Measurements from ENCODE around the gene LSM7. TPM values are rescaled to one million over a fixed set of nuclear protein-coding genes. Genes with fewer than 3 reads are reported as not detected.
A peak's percentile ranks its signal among the peaks of the same experiment; 100 is the strongest.

LSM7 gene
- 49.1 TPM for total RNA-seq

DNA sequence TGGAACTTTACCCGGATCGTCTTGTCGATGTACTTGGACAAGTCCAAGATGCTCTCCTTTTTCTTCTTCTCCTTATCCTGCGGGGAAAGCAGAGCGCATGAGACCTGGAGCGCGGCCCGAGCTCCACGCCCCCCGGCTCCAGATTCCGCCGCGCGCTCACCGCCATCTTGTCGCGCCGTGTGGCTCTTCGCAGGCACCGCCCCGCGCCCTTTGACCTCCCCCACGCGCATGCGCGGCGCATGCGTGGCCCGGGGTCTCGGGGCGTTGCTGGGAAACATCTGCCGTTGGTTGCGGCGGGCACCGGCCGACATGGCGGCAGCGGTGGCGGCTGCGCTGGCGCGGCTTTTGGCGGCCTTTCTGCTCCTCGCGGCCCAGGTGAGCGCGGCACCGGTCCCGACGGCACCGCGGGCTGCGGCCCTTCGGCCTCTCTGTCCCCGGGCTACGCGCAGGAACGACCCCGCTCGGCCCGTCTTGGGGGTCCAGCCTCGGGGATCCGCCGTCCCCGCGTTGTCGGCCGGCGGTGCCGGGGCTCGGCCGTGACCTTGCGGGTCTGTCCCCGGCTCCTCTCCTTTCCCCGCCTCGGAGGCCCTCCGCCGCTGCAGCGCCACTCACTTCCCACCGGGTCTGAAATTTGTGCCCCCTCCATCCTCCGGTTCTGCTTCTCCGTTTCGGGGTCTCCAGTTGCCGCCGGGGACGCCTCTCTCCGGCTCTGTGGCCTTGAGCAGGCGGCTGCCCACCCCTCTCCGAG lies at the start of gene LSM7, which contains the start of gene SPPL2B:
LSM7 (minus strand) TSS at position 186 of the 748 bp plus-strand sequence; CDS start at position 166, 20 bp downstream.
SPPL2B (plus strand) TSS at position 284 of the 748 bp plus-strand sequence; CDS start at position 310, 26 bp downstream.
- H3K27me3 ChIP-seq (ENCODE audit: control insufficient read depth in 3 of 3, insufficient read depth in 3 of 3, low read length in 3 of 3), result no peaks in the 10 kb centered on the region
- no peaks in the 10 kb centered on the region for H3K9me3 ChIP-seq (ENCODE audit: control insufficient read depth in 3 of 3, low read length in 3 of 3)
- peak within 1 kb of the TSS; percentile 89 to 94 (median 94) for H3K4me3 ChIP-seq (ENCODE audit: low read length in 3 of 3)
- H3K9ac ChIP-seq (ENCODE audit: low read depth in 1 of 3, low read length in 3 of 3), result peak within 1 kb of the TSS; percentile 84 to 93 (median 89)
- peak within 1 kb of the TSS; percentile 54 for H3K27ac ChIP-seq (ENCODE audit: low read depth, low read length)
- H3K36me3 ChIP-seq (ENCODE audit: control insufficient read depth in 3 of 3, insufficient read depth in 3 of 3, low read length in 3 of 3), result peaks cover 7 to 9% (median 8%) of the 10 kb centered on the region in 3 donors
- H3K4me1 ChIP-seq (ENCODE audit: control insufficient read depth in 3 of 3, insufficient read depth in 3 of 3, low read length in 3 of 3), result peaks cover 49 to 59% (median 51%) of the 10 kb centered on the region in 3 donors

DNA sequence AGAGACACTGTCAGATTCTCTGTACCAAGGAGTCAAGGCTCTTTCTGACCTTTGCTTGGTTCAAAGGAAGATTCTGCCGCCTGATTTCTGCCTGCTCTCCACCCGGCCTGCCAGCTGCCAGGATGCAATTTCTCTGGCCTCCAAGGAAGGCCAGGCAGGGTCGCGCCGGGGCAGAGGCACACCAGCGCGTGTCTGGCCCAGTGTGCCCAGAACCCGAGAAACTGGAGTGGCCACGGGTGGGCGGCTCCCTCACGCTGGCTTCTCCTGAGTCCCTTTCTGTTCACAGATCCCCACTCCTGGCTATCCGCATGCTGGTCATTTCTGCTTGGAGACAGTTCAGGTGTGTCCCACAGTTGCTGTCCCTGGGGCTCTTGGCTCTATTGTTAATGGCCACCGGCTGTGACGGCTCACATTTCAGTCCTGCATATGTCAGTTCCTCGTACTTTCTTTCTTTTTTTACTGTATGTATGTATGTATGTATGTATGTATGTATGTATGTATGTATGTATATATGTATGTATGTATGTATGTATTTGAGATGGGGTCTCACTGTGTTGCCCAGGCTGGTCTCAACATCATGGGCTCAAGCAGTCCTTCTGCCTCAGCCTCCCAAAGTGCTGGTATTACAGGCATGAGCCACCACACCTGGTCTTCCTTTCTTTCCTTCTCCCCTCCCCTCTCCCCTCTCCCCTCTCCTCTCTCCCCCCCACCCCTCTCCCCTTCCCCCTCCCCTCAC lies 48.6 kb upstream of the LSM7 start:
- H3K4me3 ChIP-seq (ENCODE audit: low read length in 3 of 3), result no peak overlapping the region
- H3K27me3 ChIP-seq (ENCODE audit: control insufficient read depth in 3 of 3, insufficient read depth in 3 of 3, low read length in 3 of 3), result peaks cover 3 to 15% (median 5%) of the 10 kb centered on the region in 3 donors
- peak overlapping the region in 1 of 3 donors; percentile 25 for H3K9ac ChIP-seq (ENCODE audit: low read depth in 1 of 3, low read length in 3 of 3)
- peaks cover 5 to 8% (median 5%) of the 10 kb centered on the region in 3 donors for H3K4me1 ChIP-seq (ENCODE audit: control insufficient read depth in 3 of 3, insufficient read depth in 3 of 3, low read length in 3 of 3)
- H3K27ac ChIP-seq (ENCODE audit: low read depth, low read length), result no peak overlapping the region
- peaks cover 0 to 3% (median 0%) of the 10 kb centered on the region in 3 donors for H3K9me3 ChIP-seq (ENCODE audit: control insufficient read depth in 3 of 3, low read length in 3 of 3)
- H3K36me3 ChIP-seq (ENCODE audit: control insufficient read depth in 3 of 3, insufficient read depth in 3 of 3, low read length in 3 of 3), result no peaks in the 10 kb centered on the region

DNA sequence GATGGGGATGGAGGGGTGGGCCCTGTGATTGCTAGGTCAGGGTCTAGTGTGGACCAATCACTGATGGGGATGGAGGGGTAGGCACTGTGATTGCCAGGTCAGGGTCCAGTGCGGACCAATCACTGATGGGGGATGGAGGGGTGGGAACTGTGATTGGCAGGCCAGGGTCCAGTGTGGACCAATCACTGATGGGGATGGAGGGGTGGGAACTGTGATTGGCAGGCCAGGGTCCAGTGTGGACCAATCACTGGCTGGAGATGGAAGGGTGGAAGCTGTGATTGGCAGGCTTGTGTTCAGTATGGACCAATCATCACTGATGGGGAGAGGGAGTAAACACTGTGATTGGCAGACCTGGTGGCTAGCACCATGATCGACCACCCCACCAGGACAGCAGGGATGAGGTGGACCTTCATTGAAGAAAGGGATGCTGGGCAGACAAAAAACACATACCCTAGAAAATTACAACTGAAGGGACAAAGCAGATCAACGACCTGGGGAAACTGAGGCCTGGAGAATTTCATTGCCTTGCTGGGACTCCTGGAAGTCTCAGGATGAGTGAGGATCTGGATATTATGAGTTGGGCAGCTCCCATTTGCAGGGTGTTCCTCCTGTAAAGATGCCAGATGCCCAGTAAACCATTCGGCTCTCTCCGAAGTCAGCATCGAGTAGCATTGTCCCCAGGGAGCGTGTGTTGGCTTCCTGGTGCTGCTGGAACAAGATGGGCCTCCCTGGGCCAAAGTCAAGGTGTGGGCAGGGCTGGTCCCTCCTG lies 47.2 kb upstream of the LSM7 start:
- Histone ChIP-seq H3K4me3 (ENCODE audit: low read length in 3 of 3) (no peak overlapping the region), H3K4me1 (ENCODE audit: control insufficient read depth in 3 of 3, insufficient read depth in 3 of 3, low read length in 3 of 3) (peaks cover 9 to 10% (median 9%) of the 10 kb centered on the region in 3 donors), H3K9ac (ENCODE audit: low read depth in 1 of 3, low read length in 3 of 3) (no peak overlapping the region), H3K36me3 (ENCODE audit: control insufficient read depth in 3 of 3, insufficient read depth in 3 of 3, low read length in 3 of 3) (no peaks in the 10 kb centered on the region), H3K27ac (ENCODE audit: low read depth, low read length) (no peak overlapping the region), H3K27me3 (ENCODE audit: control insufficient read depth in 3 of 3, insufficient read depth in 3 of 3, low read length in 3 of 3) (peaks cover 3 to 19% (median 5%) of the 10 kb centered on the region in 3 donors), H3K9me3 (ENCODE audit: control insufficient read depth in 3 of 3, low read length in 3 of 3) (peaks cover 0 to under 1% (median 0%) of the 10 kb centered on the region in 3 donors)

DNA sequence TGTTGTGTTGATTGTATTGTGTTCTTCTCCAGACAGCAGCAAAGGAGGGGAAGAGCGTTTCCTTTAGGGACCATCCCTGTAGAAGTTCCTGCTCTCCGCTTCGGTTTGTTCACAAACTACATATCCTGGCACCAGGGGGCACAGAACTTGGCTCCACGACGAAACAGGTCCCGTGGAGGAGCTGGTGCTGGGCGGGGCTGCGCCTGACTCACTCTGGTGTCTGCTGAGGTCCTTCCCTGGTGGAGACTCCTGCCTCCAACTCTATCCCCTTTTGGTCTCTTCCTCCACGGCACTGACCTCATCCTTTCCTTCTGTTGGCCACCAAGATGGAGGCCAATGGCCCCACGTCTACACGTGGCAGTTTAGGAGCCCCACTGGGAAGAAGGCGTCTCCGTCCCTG lies 46.4 kb upstream of the LSM7 start:
- peaks cover 0 to under 1% (median 0%) of the 10 kb centered on the region in 3 donors for H3K9me3 ChIP-seq (ENCODE audit: control insufficient read depth in 3 of 3, low read length in 3 of 3)
- H3K4me3 ChIP-seq (ENCODE audit: low read length in 3 of 3), result no peak overlapping the region
- peaks cover 3 to 17% (median 5%) of the 10 kb centered on the region in 3 donors for H3K27me3 ChIP-seq (ENCODE audit: control insufficient read depth in 3 of 3, insufficient read depth in 3 of 3, low read length in 3 of 3)
- no peak overlapping the region for H3K9ac ChIP-seq (ENCODE audit: low read depth in 1 of 3, low read length in 3 of 3)
- no peaks in the 10 kb centered on the region for H3K36me3 ChIP-seq (ENCODE audit: control insufficient read depth in 3 of 3, insufficient read depth in 3 of 3, low read length in 3 of 3)
- H3K27ac ChIP-seq (ENCODE audit: low read depth, low read length), result no peak overlapping the region
- H3K4me1 ChIP-seq (ENCODE audit: control insufficient read depth in 3 of 3, insufficient read depth in 3 of 3, low read length in 3 of 3), result peaks cover 9 to 10% (median 9%) of the 10 kb centered on the region in 3 donors

DNA sequence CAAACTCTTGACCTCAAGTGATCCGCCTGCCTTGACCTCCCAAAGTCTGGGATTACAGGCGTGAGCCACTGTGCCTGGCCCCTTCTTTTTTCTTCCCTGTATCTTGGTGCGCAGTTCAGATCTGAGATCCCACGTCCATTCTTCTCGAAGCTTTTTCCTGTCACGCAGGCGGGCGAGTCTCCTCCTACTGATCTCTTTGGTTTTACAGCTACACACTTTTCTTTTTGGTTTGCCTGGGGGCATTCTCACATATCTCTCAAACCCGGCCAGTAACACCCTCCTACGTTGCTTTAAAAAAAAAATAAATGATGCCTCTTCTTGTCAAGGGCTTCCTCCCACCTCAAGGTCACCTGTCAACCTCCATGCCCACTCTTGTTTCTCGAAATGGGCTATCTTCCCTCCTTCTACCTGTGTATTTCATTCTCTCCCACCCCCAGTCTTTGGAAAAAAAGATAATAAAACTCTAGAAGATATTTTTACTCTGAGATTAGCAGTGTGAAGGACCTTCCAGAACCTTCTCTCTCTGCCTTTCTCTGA lies 43.8 kb upstream of the LSM7 start:
- H3K27me3 ChIP-seq (ENCODE audit: control insufficient read depth in 3 of 3, insufficient read depth in 3 of 3, low read length in 3 of 3), result peaks cover 6 to 15% (median 8%) of the 10 kb centered on the region in 3 donors
- no peak overlapping the region for H3K27ac ChIP-seq (ENCODE audit: low read depth, low read length)
- no peaks in the 10 kb centered on the region for H3K36me3 ChIP-seq (ENCODE audit: control insufficient read depth in 3 of 3, insufficient read depth in 3 of 3, low read length in 3 of 3)
- peaks cover 0 to 3% (median 3%) of the 10 kb centered on the region in 3 donors for H3K9me3 ChIP-seq (ENCODE audit: control insufficient read depth in 3 of 3, low read length in 3 of 3)
- peaks cover 9 to 10% (median 9%) of the 10 kb centered on the region in 3 donors for H3K4me1 ChIP-seq (ENCODE audit: control insufficient read depth in 3 of 3, insufficient read depth in 3 of 3, low read length in 3 of 3)
- no peak overlapping the region for H3K9ac ChIP-seq (ENCODE audit: low read depth in 1 of 3, low read length in 3 of 3)
- no peak overlapping the region for H3K4me3 ChIP-seq (ENCODE audit: low read length in 3 of 3)

DNA sequence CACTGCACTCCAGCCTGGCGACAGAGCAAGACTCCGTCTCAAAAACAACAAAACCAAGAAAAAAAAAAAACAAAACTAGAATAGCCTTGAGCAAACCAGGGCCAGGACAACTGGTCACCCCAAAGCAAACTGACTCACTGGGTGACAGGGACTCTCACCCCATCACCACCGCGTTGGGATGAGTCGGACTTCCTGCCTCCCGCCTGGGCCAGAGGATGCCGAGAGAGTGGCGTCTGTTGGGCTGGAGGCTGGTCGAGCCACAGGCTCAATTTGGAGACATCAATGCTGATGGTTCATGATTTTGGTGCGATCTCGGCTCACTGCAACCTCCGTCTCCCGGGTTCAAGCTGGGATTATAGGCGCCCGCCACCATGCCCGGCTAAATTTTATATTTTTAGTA lies 43.3 kb upstream of the LSM7 start:
- Histone ChIP-seq H3K27me3 (ENCODE audit: control insufficient read depth in 3 of 3, insufficient read depth in 3 of 3, low read length in 3 of 3) (peaks cover 6 to 15% (median 8%) of the 10 kb centered on the region in 3 donors), H3K4me1 (ENCODE audit: control insufficient read depth in 3 of 3, insufficient read depth in 3 of 3, low read length in 3 of 3) (peaks cover 5 to 7% (median 6%) of the 10 kb centered on the region in 3 donors), H3K4me3 (ENCODE audit: low read length in 3 of 3) (no peak overlapping the region), H3K36me3 (ENCODE audit: control insufficient read depth in 3 of 3, insufficient read depth in 3 of 3, low read length in 3 of 3) (no peaks in the 10 kb centered on the region), H3K9ac (ENCODE audit: low read depth in 1 of 3, low read length in 3 of 3) (no peak overlapping the region), H3K9me3 (ENCODE audit: control insufficient read depth in 3 of 3, low read length in 3 of 3) (peaks cover 0 to 3% (median 3%) of the 10 kb centered on the region in 3 donors), H3K27ac (ENCODE audit: low read depth, low read length) (no peak overlapping the region)

DNA sequence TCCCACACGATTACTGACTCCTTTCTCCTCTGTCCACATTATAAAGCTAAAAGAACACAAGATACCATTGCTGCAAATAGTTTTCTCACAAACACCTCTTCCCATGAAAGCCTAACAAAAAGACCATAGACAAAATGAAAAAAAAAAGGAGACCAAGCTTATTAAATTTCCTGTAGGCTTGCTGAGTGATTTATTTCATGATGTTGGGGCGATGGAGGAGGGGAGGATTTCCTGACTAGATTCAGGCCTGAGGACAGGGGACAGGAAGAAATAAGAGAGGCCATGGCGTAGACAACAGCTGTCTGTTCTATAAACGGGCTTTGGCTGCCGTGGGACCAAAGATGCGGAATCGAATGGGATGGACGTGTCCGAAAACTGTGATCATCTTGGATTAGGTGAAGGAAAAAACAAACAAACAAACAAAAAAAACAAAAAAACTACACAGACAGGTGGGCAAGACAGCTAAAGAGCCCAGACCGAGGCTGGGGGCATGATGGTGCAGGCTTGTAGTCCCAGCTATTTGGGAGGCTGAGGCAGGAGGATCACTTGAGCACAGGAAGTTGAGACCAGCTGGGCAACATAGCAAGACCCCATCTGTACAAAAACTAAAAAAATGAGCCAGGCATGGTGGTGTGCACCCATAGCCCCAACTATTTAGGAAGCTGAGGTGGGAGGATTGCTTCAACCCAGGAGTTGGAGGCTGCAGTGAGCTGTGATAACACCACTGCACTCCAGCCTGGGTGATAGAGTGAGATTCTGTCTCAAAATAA lies 37.0 kb upstream of the LSM7 start:
- H3K9ac ChIP-seq (ENCODE audit: low read depth in 1 of 3, low read length in 3 of 3), result no peak overlapping the region

DNA sequence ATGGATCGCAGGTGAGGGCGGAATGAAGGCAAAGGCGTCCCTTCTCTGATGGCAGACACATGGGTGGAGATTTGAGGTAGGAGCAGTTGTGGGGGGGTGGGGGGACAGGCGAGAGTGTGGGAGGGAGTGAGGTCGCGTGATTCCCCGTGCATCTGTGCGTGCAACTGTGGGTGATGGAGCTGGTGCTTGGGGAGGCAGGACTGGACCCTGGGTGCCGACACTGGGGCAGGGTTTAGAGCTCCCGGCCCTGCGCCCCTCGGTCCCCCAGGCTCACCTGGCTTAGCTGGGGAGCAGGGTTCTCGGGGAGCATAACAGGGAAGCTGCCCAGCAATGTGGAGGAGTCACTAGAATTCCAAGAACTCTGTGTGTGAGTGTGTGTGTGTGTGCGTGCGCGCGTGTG lies 35.0 kb upstream of the LSM7 start:
- no peak overlapping the region for H3K27ac ChIP-seq (ENCODE audit: low read depth, low read length)
- H3K9me3 ChIP-seq (ENCODE audit: control insufficient read depth in 3 of 3, low read length in 3 of 3), result no peaks in the 10 kb centered on the region
- H3K4me1 ChIP-seq (ENCODE audit: control insufficient read depth in 3 of 3, insufficient read depth in 3 of 3, low read length in 3 of 3), result peaks cover 0 to 3% (median 0%) of the 10 kb centered on the region in 3 donors
- no peak overlapping the region for H3K9ac ChIP-seq (ENCODE audit: low read depth in 1 of 3, low read length in 3 of 3)
- no peaks in the 10 kb centered on the region for H3K36me3 ChIP-seq (ENCODE audit: control insufficient read depth in 3 of 3, insufficient read depth in 3 of 3, low read length in 3 of 3)
- peaks cover 46 to 52% (median 47%) of the 10 kb centered on the region in 3 donors for H3K27me3 ChIP-seq (ENCODE audit: control insufficient read depth in 3 of 3, insufficient read depth in 3 of 3, low read length in 3 of 3)
- no peak overlapping the region for H3K4me3 ChIP-seq (ENCODE audit: low read length in 3 of 3)

More for the DNA sequence above, 37.0 kb upstream of the LSM7 start:
- H3K36me3 ChIP-seq (ENCODE audit: control insufficient read depth in 3 of 3, insufficient read depth in 3 of 3, low read length in 3 of 3), result no peaks in the 10 kb centered on the region
- H3K4me1 ChIP-seq (ENCODE audit: control insufficient read depth in 3 of 3, insufficient read depth in 3 of 3, low read length in 3 of 3), result peaks cover 0 to 3% (median 0%) of the 10 kb centered on the region in 3 donors
- peaks cover 0 to 3% (median 3%) of the 10 kb centered on the region in 3 donors for H3K9me3 ChIP-seq (ENCODE audit: control insufficient read depth in 3 of 3, low read length in 3 of 3)
- H3K27me3 ChIP-seq (ENCODE audit: control insufficient read depth in 3 of 3, insufficient read depth in 3 of 3, low read length in 3 of 3), result peaks cover 36 to 42% (median 39%) of the 10 kb centered on the region in 3 donors
- H3K27ac ChIP-seq (ENCODE audit: low read depth, low read length), result no peak overlapping the region
- H3K4me3 ChIP-seq (ENCODE audit: low read length in 3 of 3), result no peak overlapping the region

DNA sequence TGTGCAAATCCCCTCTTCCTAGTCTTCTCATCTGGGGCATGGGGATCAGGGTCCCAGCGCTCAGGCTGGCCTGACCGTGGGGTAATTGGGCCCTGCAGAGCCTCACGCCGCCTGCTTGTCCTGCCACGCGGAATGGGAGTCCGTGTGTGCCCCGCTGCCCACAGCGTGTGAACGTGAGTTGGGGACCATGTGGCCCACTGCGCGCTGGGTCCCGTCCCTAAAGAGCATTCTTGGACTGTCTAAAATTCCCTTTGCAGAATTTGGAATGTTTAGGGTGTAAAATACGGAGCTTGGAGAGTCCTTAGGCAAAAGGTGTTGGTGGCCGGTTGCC lies 34.5 kb upstream of the LSM7 start:
- no peaks in the 10 kb centered on the region for H3K9me3 ChIP-seq (ENCODE audit: control insufficient read depth in 3 of 3, low read length in 3 of 3)
- no peak overlapping the region for H3K9ac ChIP-seq (ENCODE audit: low read depth in 1 of 3, low read length in 3 of 3)
- no peak overlapping the region for H3K4me3 ChIP-seq (ENCODE audit: low read length in 3 of 3)
- H3K4me1 ChIP-seq (ENCODE audit: control insufficient read depth in 3 of 3, insufficient read depth in 3 of 3, low read length in 3 of 3), result peaks cover 0 to 3% (median 0%) of the 10 kb centered on the region in 3 donors
- peaks cover 45 to 49% (median 46%) of the 10 kb centered on the region in 3 donors for H3K27me3 ChIP-seq (ENCODE audit: control insufficient read depth in 3 of 3, insufficient read depth in 3 of 3, low read length in 3 of 3)
- H3K27ac ChIP-seq (ENCODE audit: low read depth, low read length), result no peak overlapping the region
- H3K36me3 ChIP-seq (ENCODE audit: control insufficient read depth in 3 of 3, insufficient read depth in 3 of 3, low read length in 3 of 3), result no peaks in the 10 kb centered on the region

All from skeletal muscle tissue (tissue), 4 donors.